Measurements from ENCODE around the gene PRSS22.

GRCh38 chr16:2856061-2856670 lies 1.8 kb downstream of the PRSS22 start:
- TF ChIP-seq, protein P1, sequence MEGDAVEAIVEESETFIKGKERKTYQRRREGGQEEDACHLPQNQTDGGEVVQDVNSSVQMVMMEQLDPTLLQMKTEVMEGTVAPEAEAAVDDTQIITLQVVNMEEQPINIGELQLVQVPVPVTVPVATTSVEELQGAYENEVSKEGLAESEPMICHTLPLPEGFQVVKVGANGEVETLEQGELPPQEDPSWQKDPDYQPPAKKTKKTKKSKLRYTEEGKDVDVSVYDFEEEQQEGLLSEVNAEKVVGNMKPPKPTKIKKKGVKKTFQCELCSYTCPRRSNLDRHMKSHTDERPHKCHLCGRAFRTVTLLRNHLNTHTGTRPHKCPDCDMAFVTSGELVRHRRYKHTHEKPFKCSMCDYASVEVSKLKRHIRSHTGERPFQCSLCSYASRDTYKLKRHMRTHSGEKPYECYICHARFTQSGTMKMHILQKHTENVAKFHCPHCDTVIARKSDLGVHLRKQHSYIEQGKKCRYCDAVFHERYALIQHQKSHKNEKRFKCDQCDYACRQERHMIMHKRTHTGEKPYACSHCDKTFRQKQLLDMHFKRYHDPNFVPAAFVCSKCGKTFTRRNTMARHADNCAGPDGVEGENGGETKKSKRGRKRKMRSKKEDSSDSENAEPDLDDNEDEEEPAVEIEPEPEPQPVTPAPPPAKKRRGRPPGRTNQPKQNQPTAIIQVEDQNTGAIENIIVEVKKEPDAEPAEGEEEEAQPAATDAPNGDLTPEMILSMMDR (IDR thresholded peaks at IDR 0.05) = no peak
- TF ChIP-seq POLR2AphosphoS5 (IDR thresholded peaks at IDR 0.05) (no peak), POLR2A (IDR thresholded peaks at IDR 0.05; ENCODE audit: low read depth) (no peak)

All from esophagus muscularis mucosa (tissue), 3 donors.